NCI-H1417 (cell line): Measurements from ENCODE around the gene CEACAM7.
A peak's percentile ranks its signal among the peaks of the same experiment; 100 is the strongest.
"Not testable (repeated sequence)": the region's sequence is repeated elsewhere in the genome, so short reads cannot be mapped to it uniquely, and the experiment has no call there.

Experiments
- DNase-seq, 3 experiments: peaks; one replicate each; lab custom pipeline; 2025; lab: John Stamatoyannopoulos, UW

The CEACAM7 gene

GRCh38 chr19:41656756-41657155 lies 31.3 kb downstream of the CEACAM7 start:
- not testable (repeated sequence) for DNase-seq

- DNase-seq, result no peak
Observed at GRCh38 chr19:41652250-41652649, 35.8 kb downstream of the CEACAM7 start.

GRCh38 chr19:41649827-41650226 lies 38.2 kb downstream of the CEACAM7 start:
- peak in 1 of 3 experiments; percentile 17 for DNase-seq

GRCh38 chr19:41646589-41647204 lies 41.4 kb downstream of the CEACAM7 start:
- DNase-seq, result no peak

GRCh38 chr19:41641879-41642485 lies 46.1 kb downstream of the CEACAM7 start:
- DNase-seq, result peak; percentile 47 to 89 (median 84)

GRCh38 chr19:41638641-41639081 lies 49.4 kb downstream of the CEACAM7 start:
- DNase-seq, result no peak

GRCh38 chr19:41637484-41637883 lies 50.6 kb downstream of the CEACAM7 start:
- DNase-seq, result no peak

- no peak for DNase-seq
Observed at GRCh38 chr19:41627966-41628675, 59.9 kb downstream of the CEACAM7 start.

- DNase-seq, result no peak
Observed at GRCh38 chr19:41626877-41627276, 61.2 kb downstream of the CEACAM7 start, which contains the start of gene CEACAM4. CEACAM4 (minus strand) TSS chr19:41627074; CDS start chr19:41626963, 111 bp downstream.

- no peak for DNase-seq
Observed at GRCh38 chr19:41626278-41626677, 61.8 kb downstream of the CEACAM7 start.

- no peak for DNase-seq
Observed at GRCh38 chr19:41624937-41625336, 63.1 kb downstream of the CEACAM7 start.

- no peak for DNase-seq
Observed at GRCh38 chr19:41624515-41624914, 63.6 kb downstream of the CEACAM7 start.

- no peak for DNase-seq
Observed at GRCh38 chr19:41623360-41623759, 64.7 kb downstream of the CEACAM7 start.
